Measurements from ENCODE around the gene TNIP2. TPM values are rescaled to one million over a fixed set of nuclear protein-coding genes. Genes with fewer than 3 reads are reported as not detected.

TNIP2 gene
- total and polyA plus RNA-seq, 2 of the 13 experiments (the other 11 are each of a cell fraction or from before 2014, with no cell fraction given) = 25.6 to 38.0 TPM

DNA sequence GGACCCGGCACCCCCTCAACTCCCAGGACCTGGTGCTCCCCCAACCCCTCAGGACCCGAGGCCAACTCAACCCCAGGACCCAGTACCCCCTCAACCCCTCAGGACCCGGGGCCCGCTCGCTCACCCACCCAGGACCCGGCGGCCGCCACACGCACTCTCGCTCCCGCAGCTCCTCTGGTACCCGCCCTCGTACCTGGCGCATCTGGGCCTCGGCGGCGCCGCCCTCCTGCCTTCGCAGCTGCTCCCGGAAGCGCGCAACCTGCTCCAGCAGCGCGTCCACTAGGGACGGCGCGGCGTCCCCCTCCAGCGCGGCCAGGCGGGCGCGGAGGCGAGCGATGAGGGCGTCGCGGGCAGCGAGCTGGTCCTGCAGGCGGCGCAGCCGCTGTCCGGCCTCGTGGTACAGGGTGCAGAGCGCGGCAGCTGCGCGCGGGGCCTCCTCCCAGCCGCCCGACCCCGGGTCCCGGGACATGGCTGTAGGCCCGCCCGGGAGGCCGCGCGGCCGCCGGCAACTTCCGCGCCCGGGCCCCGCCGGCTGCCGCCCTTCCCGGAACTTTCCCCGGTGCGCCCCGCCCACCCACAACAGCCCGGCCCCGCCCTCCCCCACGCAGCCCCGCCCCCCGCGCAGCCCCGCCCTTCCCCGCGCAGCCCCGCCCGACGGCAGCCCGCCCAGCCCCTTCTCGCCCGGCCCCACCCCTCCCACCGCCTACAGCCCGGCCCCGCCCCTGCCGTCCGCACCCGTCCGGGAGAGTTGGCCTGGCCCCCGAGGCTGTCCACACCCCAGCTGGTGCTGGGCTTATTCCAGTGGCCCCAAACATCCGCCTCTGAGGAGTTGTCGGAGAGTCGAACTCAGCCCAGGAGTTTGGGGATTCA, at the start of gene TNIP2 (continued):
- TF ChIP-seq, protein P1, sequence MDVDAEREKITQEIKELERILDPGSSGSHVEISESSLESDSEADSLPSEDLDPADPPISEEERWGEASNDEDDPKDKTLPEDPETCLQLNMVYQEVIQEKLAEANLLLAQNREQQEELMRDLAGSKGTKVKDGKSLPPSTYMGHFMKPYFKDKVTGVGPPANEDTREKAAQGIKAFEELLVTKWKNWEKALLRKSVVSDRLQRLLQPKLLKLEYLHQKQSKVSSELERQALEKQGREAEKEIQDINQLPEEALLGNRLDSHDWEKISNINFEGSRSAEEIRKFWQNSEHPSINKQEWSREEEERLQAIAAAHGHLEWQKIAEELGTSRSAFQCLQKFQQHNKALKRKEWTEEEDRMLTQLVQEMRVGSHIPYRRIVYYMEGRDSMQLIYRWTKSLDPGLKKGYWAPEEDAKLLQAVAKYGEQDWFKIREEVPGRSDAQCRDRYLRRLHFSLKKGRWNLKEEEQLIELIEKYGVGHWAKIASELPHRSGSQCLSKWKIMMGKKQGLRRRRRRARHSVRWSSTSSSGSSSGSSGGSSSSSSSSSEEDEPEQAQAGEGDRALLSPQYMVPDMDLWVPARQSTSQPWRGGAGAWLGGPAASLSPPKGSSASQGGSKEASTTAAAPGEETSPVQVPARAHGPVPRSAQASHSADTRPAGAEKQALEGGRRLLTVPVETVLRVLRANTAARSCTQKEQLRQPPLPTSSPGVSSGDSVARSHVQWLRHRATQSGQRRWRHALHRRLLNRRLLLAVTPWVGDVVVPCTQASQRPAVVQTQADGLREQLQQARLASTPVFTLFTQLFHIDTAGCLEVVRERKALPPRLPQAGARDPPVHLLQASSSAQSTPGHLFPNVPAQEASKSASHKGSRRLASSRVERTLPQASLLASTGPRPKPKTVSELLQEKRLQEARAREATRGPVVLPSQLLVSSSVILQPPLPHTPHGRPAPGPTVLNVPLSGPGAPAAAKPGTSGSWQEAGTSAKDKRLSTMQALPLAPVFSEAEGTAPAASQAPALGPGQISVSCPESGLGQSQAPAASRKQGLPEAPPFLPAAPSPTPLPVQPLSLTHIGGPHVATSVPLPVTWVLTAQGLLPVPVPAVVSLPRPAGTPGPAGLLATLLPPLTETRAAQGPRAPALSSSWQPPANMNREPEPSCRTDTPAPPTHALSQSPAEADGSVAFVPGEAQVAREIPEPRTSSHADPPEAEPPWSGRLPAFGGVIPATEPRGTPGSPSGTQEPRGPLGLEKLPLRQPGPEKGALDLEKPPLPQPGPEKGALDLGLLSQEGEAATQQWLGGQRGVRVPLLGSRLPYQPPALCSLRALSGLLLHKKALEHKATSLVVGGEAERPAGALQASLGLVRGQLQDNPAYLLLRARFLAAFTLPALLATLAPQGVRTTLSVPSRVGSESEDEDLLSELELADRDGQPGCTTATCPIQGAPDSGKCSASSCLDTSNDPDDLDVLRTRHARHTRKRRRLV (CRISPR knock-in tag; IDR thresholded peaks at IDR 0.05) = no peak
- no peak for TF ChIP-seq SRY (CRISPR knock-in tag; IDR thresholded peaks at IDR 0.05)
- peak; percentile 55; the same call in 1 of the 2 replicates for TF ChIP-seq ZFP90 (CRISPR knock-in tag; IDR thresholded peaks at IDR 0.05; ENCODE audit: borderline replicate concordance)
- TF ChIP-seq SOX5 (CRISPR knock-in tag; IDR thresholded peaks at IDR 0.05; ENCODE audit: borderline replicate concordance) = no peak
- peak; percentile 52; the same call in 1 of the 2 replicates for TF ChIP-seq ZMYM4 (CRISPR knock-in tag; IDR thresholded peaks at IDR 0.05)
- TF ChIP-seq ZNF274 (CRISPR knock-in tag; IDR thresholded peaks at IDR 0.05) = peak; percentile 40
- peak; percentile 17; the same call in 1 of the 2 replicates for TF ChIP-seq ZNF792 (CRISPR knock-in tag; IDR thresholded peaks at IDR 0.05)
- no peak for TF ChIP-seq ZNF766 (CRISPR knock-in tag; IDR thresholded peaks at IDR 0.05; ENCODE audit: borderline replicate concordance)
- TF ChIP-seq ZKSCAN8 (CRISPR knock-in tag; IDR thresholded peaks at IDR 0.05; ENCODE audit: borderline replicate concordance) = no peak
- TF ChIP-seq SRSF9 (IDR thresholded peaks at IDR 0.05; ENCODE audit: borderline replicate concordance, insufficient read depth, low read depth, low read length, poor library complexity, severe bottlenecking) = no peak
- peak; percentile 68 for TF ChIP-seq SALL1 (CRISPR knock-in tag; IDR thresholded peaks at IDR 0.05)
- TF ChIP-seq NFIC (IDR thresholded peaks at IDR 0.05; ENCODE audit: low read length) = no peak
- no peak for TF ChIP-seq REL (CRISPR knock-in tag; conservative IDR thresholded peaks at IDR 0.05)
- TF ChIP-seq ZNF879 (CRISPR knock-in tag; IDR thresholded peaks at IDR 0.05) = no peak
- TF ChIP-seq BHLHE40 (IDR thresholded peaks at IDR 0.05; ENCODE audit: low read length) = no peak
- TF ChIP-seq, protein P2, sequence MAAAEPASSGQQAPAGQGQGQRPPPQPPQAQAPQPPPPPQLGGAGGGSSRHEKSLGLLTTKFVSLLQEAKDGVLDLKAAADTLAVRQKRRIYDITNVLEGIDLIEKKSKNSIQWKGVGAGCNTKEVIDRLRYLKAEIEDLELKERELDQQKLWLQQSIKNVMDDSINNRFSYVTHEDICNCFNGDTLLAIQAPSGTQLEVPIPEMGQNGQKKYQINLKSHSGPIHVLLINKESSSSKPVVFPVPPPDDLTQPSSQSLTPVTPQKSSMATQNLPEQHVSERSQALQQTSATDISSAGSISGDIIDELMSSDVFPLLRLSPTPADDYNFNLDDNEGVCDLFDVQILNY (CRISPR knock-in tag; conservative IDR thresholded peaks at IDR 0.05) = peak; percentile 81
- TF ChIP-seq CHD4 (IDR thresholded peaks at IDR 0.05; ENCODE audit: borderline replicate concordance, low read length) = no peak
- no peak for TF ChIP-seq ZNF333 (CRISPR knock-in tag; IDR thresholded peaks at IDR 0.05; ENCODE audit: borderline replicate concordance)
- TF ChIP-seq ATF6 (CRISPR knock-in tag; conservative IDR thresholded peaks at IDR 0.05) = no peak
- TF ChIP-seq SMARCE1 (IDR thresholded peaks at IDR 0.05; ENCODE audit: borderline replicate concordance) = no peak
- no peak for TF ChIP-seq ISL2 (CRISPR knock-in tag; IDR thresholded peaks at IDR 0.05)
- TF ChIP-seq NR0B2 (CRISPR knock-in tag; IDR thresholded peaks at IDR 0.05) = peak; percentile 75; the same call in 1 of the 2 replicates
